ENCODE data around the gene XCL1. TPM values are rescaled to one million over a fixed set of nuclear protein-coding genes. Genes with fewer than 3 reads are reported as not detected.

XCL1 gene
- total RNA-seq, 1 donor from 2014 or later: 0.27 TPM

- intact Hi-C loops (cut with micrococcal nuclease): loop anchor here (10.0 kb wide), 1 partner anchor 516 kb away; no protein-coding TSS in a partner anchor
- H3K4me1 ChIP-seq: peaks cover 33% of the 10 kb centered on the region
- no peak for TF ChIP-seq CTCF (IDR thresholded peaks at IDR 0.05; ENCODE audit: borderline replicate concordance)
- H3K4me3 ChIP-seq: peak overlapping the region; percentile 26
- H3K27ac ChIP-seq (replicated peaks): peak overlapping the region; percentile 43
- no peaks in the 10 kb centered on the region for H3K9me3 ChIP-seq (replicated peaks)
- peak; percentile 34 for DNase-seq
- no peaks in the 10 kb centered on the region for H3K36me3 ChIP-seq
- no peaks in the 10 kb centered on the region for H3K27me3 ChIP-seq (ENCODE audit: low read depth)
Observed at GRCh38 chr1:168608796-168609715, 32.7 kb downstream of the XCL1 start.

DNA sequence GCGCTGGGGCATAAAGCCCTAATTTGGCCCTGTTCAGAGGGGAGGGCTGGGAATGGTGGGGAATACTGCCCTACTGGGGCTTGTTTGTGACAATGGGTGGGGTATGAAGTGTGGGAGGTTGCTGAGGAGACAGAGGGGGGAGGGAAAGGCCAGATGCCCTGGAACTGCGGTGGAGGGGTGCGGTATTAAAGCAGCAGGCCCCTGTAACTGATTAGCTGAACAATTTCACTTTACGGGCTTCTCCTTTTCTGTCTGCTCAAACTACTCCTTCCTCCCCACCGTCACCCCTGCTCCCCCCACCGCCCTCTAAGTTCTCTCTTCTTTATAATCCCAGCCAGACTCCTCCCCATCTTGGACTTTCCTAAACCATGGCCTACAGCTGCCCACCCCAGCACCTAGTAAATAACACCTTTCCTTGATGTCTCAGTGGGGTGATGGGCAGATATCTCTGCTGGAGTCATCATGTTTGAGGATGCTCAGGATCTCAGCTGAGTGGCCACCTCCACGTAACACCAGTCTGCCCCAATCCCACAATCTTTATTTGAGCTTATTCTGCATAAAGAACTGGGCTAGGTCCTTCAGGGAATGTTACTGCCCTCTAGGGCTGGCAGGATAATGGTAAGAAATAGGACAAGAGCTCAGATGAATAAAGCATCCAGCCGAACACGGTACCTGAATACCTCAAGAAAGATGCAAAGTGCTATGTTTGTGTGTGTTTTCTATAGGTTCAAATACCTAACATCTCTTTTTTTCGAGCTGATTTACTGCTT is 33.5 kb downstream of the XCL1 start:
- H3K4me3 ChIP-seq: peak overlapping the region; percentile 26
- no peaks in the 10 kb centered on the region for H3K36me3 ChIP-seq
- DNase-seq: no peak
- H3K27ac ChIP-seq (replicated peaks): peak overlapping the region; percentile 43
- no peaks in the 10 kb centered on the region for H3K9me3 ChIP-seq (replicated peaks)
- H3K27me3 ChIP-seq (ENCODE audit: low read depth): no peaks in the 10 kb centered on the region
- no peak for TF ChIP-seq CTCF (IDR thresholded peaks at IDR 0.05; ENCODE audit: borderline replicate concordance)
- intact Hi-C loops (cut with micrococcal nuclease): loop anchor here (10.0 kb wide), 1 partner anchor 515 kb away; no protein-coding TSS in a partner anchor
- H3K4me1 ChIP-seq: peaks cover 41% of the 10 kb centered on the region

DNA sequence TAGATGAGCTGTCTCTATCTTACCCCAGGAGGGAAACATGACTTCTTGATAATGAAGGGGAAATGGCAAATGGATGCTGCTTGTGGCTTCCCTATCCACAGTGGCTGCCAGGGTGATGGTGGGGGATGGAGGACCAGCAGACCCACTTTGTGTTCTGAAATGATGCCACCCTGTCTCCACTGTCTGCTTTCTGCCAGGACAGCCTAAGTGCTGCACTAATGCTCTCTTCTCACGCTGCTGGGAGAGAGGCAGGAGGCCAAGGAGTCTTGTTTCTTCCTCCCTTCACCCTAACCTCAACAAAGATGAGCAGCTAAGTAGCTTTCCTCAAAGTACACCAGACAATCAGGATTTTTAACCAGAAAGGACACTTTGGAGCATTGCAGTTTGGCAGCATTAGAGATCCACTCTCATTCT is 36.6 kb downstream of the XCL1 start:
- Histone ChIP-seq H3K4me3 (no peak overlapping the region), H3K27me3 (ENCODE audit: low read depth) (no peaks in the 10 kb centered on the region), H3K4me1 (peaks cover 35% of the 10 kb centered on the region), H3K27ac (replicated peaks) (peak overlapping the region; percentile 70), H3K9me3 (replicated peaks) (no peaks in the 10 kb centered on the region), H3K36me3 (no peaks in the 10 kb centered on the region)
- intact Hi-C loops (cut with micrococcal nuclease): no loop called here
- TF ChIP-seq CTCF (IDR thresholded peaks at IDR 0.05; ENCODE audit: borderline replicate concordance): no peak
- DNase-seq: no peak

DNA sequence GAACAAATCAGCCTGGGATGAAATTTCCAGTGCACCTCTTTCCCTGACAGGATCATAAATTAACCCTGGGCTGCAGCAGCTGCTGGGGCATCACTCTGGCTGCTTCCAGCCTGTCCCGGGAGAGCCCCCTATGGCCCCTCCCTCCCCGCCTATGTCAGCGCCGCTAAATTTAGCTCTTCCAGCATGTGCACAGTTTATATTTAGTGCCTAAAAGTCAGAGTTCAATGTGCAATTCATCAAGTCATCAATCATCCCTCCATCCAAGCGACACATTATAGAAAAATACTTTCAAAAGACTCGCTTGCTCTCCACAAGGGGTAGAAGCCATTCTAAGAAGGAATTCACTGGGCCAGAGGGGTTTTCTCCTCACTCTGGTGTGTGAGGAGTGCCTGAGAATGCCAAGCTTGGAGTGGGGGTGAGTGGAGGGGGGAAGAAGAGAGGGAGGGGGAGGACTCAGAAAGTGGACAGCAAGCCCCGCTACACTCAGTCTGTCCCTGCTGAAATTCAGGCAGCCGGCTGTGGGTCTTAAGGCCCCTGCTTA is 37.4 kb downstream of the XCL1 start:
- peak overlapping the region; percentile 32 for H3K4me3 ChIP-seq
- intact Hi-C loops (cut with micrococcal nuclease): no loop called here
- H3K27ac ChIP-seq (replicated peaks): peak overlapping the region; percentile 70
- DNase-seq: peak; percentile 36
- no peaks in the 10 kb centered on the region for H3K9me3 ChIP-seq (replicated peaks)
- no peaks in the 10 kb centered on the region for H3K27me3 ChIP-seq (ENCODE audit: low read depth)
- no peak for TF ChIP-seq CTCF (IDR thresholded peaks at IDR 0.05; ENCODE audit: borderline replicate concordance)
- H3K4me1 ChIP-seq: peaks cover 35% of the 10 kb centered on the region
- no peaks in the 10 kb centered on the region for H3K36me3 ChIP-seq

GRCh38 chr1:168614235-168614634 is 37.8 kb downstream of the XCL1 start:
- no peak for DNase-seq
- no peak for TF ChIP-seq CTCF (IDR thresholded peaks at IDR 0.05; ENCODE audit: borderline replicate concordance)
- no peaks in the 10 kb centered on the region for H3K9me3 ChIP-seq (replicated peaks)
- peak overlapping the region; percentile 32 for H3K4me3 ChIP-seq
- H3K27ac ChIP-seq (replicated peaks): peak overlapping the region; percentile 70
- intact Hi-C loops (cut with micrococcal nuclease): no loop called here
- H3K36me3 ChIP-seq: no peaks in the 10 kb centered on the region
- H3K4me1 ChIP-seq: peaks cover 30% of the 10 kb centered on the region
- no peaks in the 10 kb centered on the region for H3K27me3 ChIP-seq (ENCODE audit: low read depth)

All from left ventricle myocardium inferior (tissue), 1 donor.